ENCODE measurements around the gene FECH.

FECH gene

GRCh38 chr18:57539702-57540101, 46.8 kb downstream of the FECH start:
- in situ Hi-C loops (cut with HindIII; ENCODE audit: low sequenced_read_pairs), result no loop called here
- no peak for DNase-seq (ENCODE audit: low read depth)
- TF ChIP-seq CTCF (IDR thresholded peaks at IDR 0.05; ENCODE audit: low read depth, low read length, missing control alignments), result no peak
- no peak overlapping the region for H3K4me3 ChIP-seq (ENCODE audit: low read depth, low read length)

- DNase-seq (ENCODE audit: low read depth), result no peak
- H3K4me3 ChIP-seq (ENCODE audit: low read depth, low read length), result no peak overlapping the region
- no peak for TF ChIP-seq CTCF (IDR thresholded peaks at IDR 0.05; ENCODE audit: low read depth, low read length, missing control alignments)
- in situ Hi-C loops (cut with HindIII; ENCODE audit: low sequenced_read_pairs), result no loop called here
These were observed 47.9 kb downstream of the FECH start for GRCh38 chr18:57538614-57539013.

- TF ChIP-seq CTCF (IDR thresholded peaks at IDR 0.05; ENCODE audit: low read depth, low read length, missing control alignments), result no peak
- no peak for DNase-seq (ENCODE audit: low read depth)
- no peak overlapping the region for H3K4me3 ChIP-seq (ENCODE audit: low read depth, low read length)
- in situ Hi-C loops (cut with HindIII; ENCODE audit: low sequenced_read_pairs), result no loop called here
These were observed 52.0 kb downstream of the FECH start for GRCh38 chr18:57534511-57534909.

- no peak overlapping the region for H3K4me3 ChIP-seq (ENCODE audit: low read depth, low read length)
- in situ Hi-C loops (cut with HindIII; ENCODE audit: low sequenced_read_pairs), result no loop called here
- TF ChIP-seq CTCF (IDR thresholded peaks at IDR 0.05; ENCODE audit: low read depth, low read length, missing control alignments), result no peak
- no peak for DNase-seq (ENCODE audit: low read depth)
These were observed 52.5 kb downstream of the FECH start for GRCh38 chr18:57533868-57534510.

GRCh38 chr18:57533006-57533867, 53.3 kb downstream of the FECH start:
- no peak for TF ChIP-seq CTCF (IDR thresholded peaks at IDR 0.05; ENCODE audit: low read depth, low read length, missing control alignments)
- H3K4me3 ChIP-seq (ENCODE audit: low read depth, low read length), result no peak overlapping the region
- DNase-seq (ENCODE audit: low read depth), result no peak
- in situ Hi-C loops (cut with HindIII; ENCODE audit: low sequenced_read_pairs), result no loop called here

- DNase-seq (ENCODE audit: low read depth), result no peak
- TF ChIP-seq CTCF (IDR thresholded peaks at IDR 0.05; ENCODE audit: low read depth, low read length, missing control alignments), result no peak
- no peak overlapping the region for H3K4me3 ChIP-seq (ENCODE audit: low read depth, low read length)
- in situ Hi-C loops (cut with HindIII; ENCODE audit: low sequenced_read_pairs), result no loop called here
These were observed 57.4 kb downstream of the FECH start for GRCh38 chr18:57529151-57529550.

All from astrocyte of the cerebellum (primary cell).